ENCODE measurements around the gene STIP1. TPM values are rescaled to one million over a fixed set of nuclear protein-coding genes. Genes with fewer than 3 reads are reported as not detected.

STIP1 gene
- total and polyA plus RNA-seq, 2 of the 4 experiments (the other 2 are of a cell fraction), result 201 to 489 TPM

GRCh38 chr11:64146036-64146955 lies 39.7 kb upstream of the STIP1 start:
- Histone ChIP-seq H2AFZ (replicated peaks; ENCODE audit: low read length, poor library complexity) (peak overlapping the region; percentile 75), H3K14ac (replicated peaks; ENCODE audit: low read depth, low read length) (no peak overlapping the region), H4K8ac (ENCODE audit: low read depth in 2 of 2, low read length in 2 of 2) (no peak overlapping the region; a peak in 1 of 4 replicates), H2BK15ac (ENCODE audit: low read depth, low read length) (no peak overlapping the region), H4K5ac (ENCODE audit: low read depth, low read length) (no peak overlapping the region), H2BK5ac (ENCODE audit: low read depth, low read length, poor library complexity, severe bottlenecking) (peak overlapping the region; percentile 35), H2BK20ac (ENCODE audit: low read depth, low read length) (no peak overlapping the region), H3K23ac (ENCODE audit: low read depth, low read length) (no peak overlapping the region), H3K4me1 (ENCODE audit: control insufficient read depth, insufficient read depth, low read length) (no peaks in the 10 kb centered on the region; the same call in 1 of the 2 replicates), H2AK5ac (ENCODE audit: low read depth, low read length) (peak overlapping the region; percentile 96), H2BK120ac (ENCODE audit: low read depth, low read length) (peak overlapping the region; percentile 59; the same call in 1 of the 2 replicates), H3K4me2 (ENCODE audit: low read depth, low read length) (no peak overlapping the region), H3K9ac (ENCODE audit: low read depth, low read length) (no peak overlapping the region), H2AK9ac (replicated peaks; ENCODE audit: low read depth, low read length, poor library complexity) (peak overlapping the region; percentile 82), H3K27me3 (ENCODE audit: control insufficient read depth, insufficient read depth, low read length) (no peaks in the 10 kb centered on the region), H3K18ac (ENCODE audit: low read depth, low read length) (no peak overlapping the region), H3K9me1 (ENCODE audit: insufficient read depth, low read length) (no peaks in the 10 kb centered on the region), H3K56ac (ENCODE audit: extremely low read depth, insufficient read depth, low read length) (no peak overlapping the region), H3K36me3 (ENCODE audit: control insufficient read depth, insufficient read depth, low read length) (no peaks in the 10 kb centered on the region), H3K27ac (ENCODE audit: insufficient read depth, low read length) (no peak overlapping the region), H4K20me1 (ENCODE audit: insufficient read depth, low read length) (no peaks in the 10 kb centered on the region), H3K79me1 (ENCODE audit: low read depth in 1 of 2, low read length in 2 of 2) (peaks cover 0 to 4% of the 10 kb centered on the region in 2 experiments; a peak in 2 of 4 replicates), H3K9me3 (ENCODE audit: control insufficient read depth, insufficient read depth, low read length) (no peaks in the 10 kb centered on the region), H4K91ac (ENCODE audit: insufficient read depth, low read depth, low read length) (peak overlapping the region; percentile 46; the same call in 1 of the 2 replicates), H3K4me3 (ENCODE audit: insufficient read depth, low read depth, low read length) (no peak overlapping the region), H3K4ac (ENCODE audit: low read depth, low read length) (peak overlapping the region; percentile 45)
- ATAC-seq (ENCODE audit: low read depth), result peak; percentile 74
- 84% methylated on average over 9 of the region's 22 CpGs; no CpG with 5 or more reads in 1 of the 2 experiments for WGBS, 2 experiments (ENCODE audit: extremely low coverage in 2 of 2, insufficient read length in 1 of 2)
- peak; percentile 37 for DNase-seq
- TF ChIP-seq SMC3 (IDR thresholded peaks at IDR 0.05; ENCODE audit: low read depth, low read length), result peak; percentile 64
- TF ChIP-seq MAFK (IDR thresholded peaks at IDR 0.05; ENCODE audit: low read depth, low read length), result no peak
- TF ChIP-seq MXI1 (IDR thresholded peaks at IDR 0.05; ENCODE audit: borderline replicate concordance, low read depth, low read length), result no peak
- TF ChIP-seq RAD21 (IDR thresholded peaks at IDR 0.05; ENCODE audit: low read length), result peak; percentile 61
- TF ChIP-seq RFX5 (IDR thresholded peaks at IDR 0.05; ENCODE audit: low read depth, low read length), result no peak
- TF ChIP-seq CTCF (conservative IDR thresholded peaks at IDR 0.05; ENCODE audit: low read depth, low read length), result peak; percentile 73
- TF ChIP-seq FOS (IDR thresholded peaks at IDR 0.05; ENCODE audit: low read depth, low read length), result no peak
- no peak for TF ChIP-seq RCOR1 (IDR thresholded peaks at IDR 0.05; ENCODE audit: insufficient replicate concordance, low read length)
- BruUV-seq (replicated peaks), result no TSS peak
- intact Hi-C loops (cut with micrococcal nuclease) (no loop called here), dilution Hi-C loops (cut with HindIII; ENCODE audit: low sequenced_read_pairs, unreplicated experiment) (no loop called here), in situ Hi-C loops (cut with MboI; ENCODE audit: low sequenced_read_pairs) (loop anchor here (5.0 kb wide), 2 partner anchors 154 to 309 kb away; partner anchors contain the start of gene MARK2)
- POLR2A ChIA-PET (ENCODE audit: unreplicated experiment), result no interaction called here
- CTCF ChIA-PET, result interaction anchor here (0.6 kb wide), 3 partner anchors 98 to 1295 kb away, joined by 3 read pairs; no protein-coding TSS in a partner anchor
